IgD-negative memory B cell (primary cell): ENCODE data around the gene IRF8. TPM values are rescaled to one million over a fixed set of nuclear protein-coding genes. Genes with fewer than 3 reads are reported as not detected.
A peak's percentile ranks its signal among the peaks of the same experiment; 100 is the strongest.

Experiments used
- H3K27ac Mint-ChIP-seq, 3 donors: one replicate each; pipeline ENCODE4 v1.8.0; 2020 to 2022; ENCODE audit warnings: mild to moderate bottlenecking in 3 of 3, mixed read lengths in 3 of 3, moderate library complexity in 1 of 3
- H3K27me3 Mint-ChIP-seq: one replicate; pipeline ENCODE4 v1.8.0; 2021; ENCODE audit warnings: mixed read lengths
- H3K36me3 Mint-ChIP-seq: one replicate; pipeline ENCODE4 v1.8.0; 2020; ENCODE audit warnings: mild to moderate bottlenecking, mixed read lengths
- H3K4me1 Mint-ChIP-seq, 3 donors: one replicate each; pipeline ENCODE4 v1.8.0; 2020 to 2022; ENCODE audit warnings: mixed read lengths in 3 of 3, mild to moderate bottlenecking in 1 of 3
- H3K4me3 Mint-ChIP-seq, 4 donors: one replicate each; pipeline ENCODE4 v1.8.0; 2020 to 2022; ENCODE audit warnings: mild to moderate bottlenecking in 4 of 4, mixed read lengths in 4 of 4, moderate library complexity in 3 of 4
- H3K9me3 Mint-ChIP-seq, 3 donors: one replicate each; pipeline ENCODE4 v1.8.0; 2020 to 2021; ENCODE audit warnings: mixed read lengths in 3 of 3, mild to moderate bottlenecking in 1 of 3
- polyA plus RNA-seq: library from polyadenylated mRNA; unstranded; fragments of 300-500 nt; fragmentation: Illumina TruSeq; gene quantifications from one replicate; pipeline ENCODE4 v1.2.3, GENCODE V29; 2021

IRF8 gene
- polyA plus RNA-seq, 1 donor from 2014 or later: 718 TPM

DNA sequence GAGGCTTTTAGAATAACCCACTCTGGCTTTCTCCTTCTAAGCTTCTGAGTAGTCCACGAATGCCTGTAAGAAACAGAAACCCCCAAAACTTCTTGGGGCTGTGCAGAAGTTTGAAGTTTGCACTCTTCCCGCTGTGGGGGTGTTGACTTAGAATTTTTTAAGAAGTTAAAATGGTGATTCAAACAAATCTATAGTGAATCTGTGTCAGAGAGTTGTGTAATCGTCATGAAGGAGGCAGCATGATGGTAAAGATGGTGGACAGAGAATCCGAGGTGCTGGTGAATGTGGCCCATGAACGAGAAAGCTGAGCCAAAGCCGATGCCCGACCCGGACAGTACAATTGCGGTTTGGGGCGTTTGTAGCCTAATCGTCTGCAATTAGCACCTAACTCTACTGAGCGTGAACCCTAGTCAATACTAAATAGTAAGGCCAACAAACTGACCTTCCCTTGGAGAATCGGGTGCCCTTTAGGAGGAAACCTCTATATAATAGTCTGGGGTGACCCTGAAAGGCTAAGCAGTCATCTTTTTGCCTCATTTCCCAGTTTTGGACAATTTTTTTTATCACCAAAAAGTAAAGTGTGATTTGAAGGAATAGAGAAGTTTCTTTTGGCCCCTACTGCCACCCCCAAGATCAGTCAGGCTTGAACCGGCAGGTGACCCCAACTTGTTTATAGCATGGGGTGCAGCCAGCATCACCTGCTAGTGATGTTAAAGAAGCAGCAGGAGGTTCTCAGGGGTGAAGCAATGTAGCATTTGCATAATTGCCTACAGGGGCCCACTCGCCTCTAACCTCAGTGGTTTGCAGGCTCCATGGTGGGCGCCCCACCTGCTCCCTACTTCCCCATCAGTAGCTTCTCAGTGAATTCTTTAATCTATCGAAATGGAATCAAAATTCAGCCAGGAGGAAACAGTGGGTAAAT lies 11.2 kb downstream of the IRF8 start:
- Mint-ChIP-seq H3K4me3 (peak overlapping the region; percentile 79 to 93 (median 89)), H3K27ac (peak overlapping the region; percentile 97 to 100 (median 98)), H3K36me3 (peaks cover 27% of the 10 kb centered on the region), H3K27me3 (no peaks in the 10 kb centered on the region), H3K4me1 (peaks cover 44 to 79% (median 58%) of the 10 kb centered on the region in 3 donors), H3K9me3 (no peaks in the 10 kb centered on the region)

DNA sequence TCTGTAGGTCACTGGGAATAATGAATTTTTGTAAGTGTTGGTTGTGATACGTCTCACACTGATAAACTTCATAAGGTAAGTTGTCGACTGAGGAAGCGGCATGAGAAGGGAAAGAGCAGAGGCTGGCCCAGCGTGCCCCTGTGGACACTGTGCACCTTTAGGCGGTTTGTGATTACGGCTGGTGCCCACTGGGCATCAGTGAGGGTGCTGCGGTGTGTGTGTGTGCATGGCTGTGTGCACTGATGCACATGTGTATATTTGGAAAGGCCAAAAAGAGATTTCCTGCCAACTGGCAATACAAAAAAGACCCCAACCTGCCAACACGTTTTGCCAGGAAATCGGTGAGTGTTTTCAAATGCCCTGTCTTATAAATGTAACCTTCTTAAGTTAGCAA lies 11.9 kb downstream of the IRF8 start:
- H3K4me3 Mint-ChIP-seq: peak overlapping the region; percentile 79 to 93 (median 89)
- H3K27me3 Mint-ChIP-seq: no peaks in the 10 kb centered on the region
- peaks cover 27% of the 10 kb centered on the region for H3K36me3 Mint-ChIP-seq
- no peaks in the 10 kb centered on the region for H3K9me3 Mint-ChIP-seq
- peaks cover 45 to 74% (median 53%) of the 10 kb centered on the region in 3 donors for H3K4me1 Mint-ChIP-seq
- H3K27ac Mint-ChIP-seq: peak overlapping the region; percentile 97 to 100 (median 98)

DNA sequence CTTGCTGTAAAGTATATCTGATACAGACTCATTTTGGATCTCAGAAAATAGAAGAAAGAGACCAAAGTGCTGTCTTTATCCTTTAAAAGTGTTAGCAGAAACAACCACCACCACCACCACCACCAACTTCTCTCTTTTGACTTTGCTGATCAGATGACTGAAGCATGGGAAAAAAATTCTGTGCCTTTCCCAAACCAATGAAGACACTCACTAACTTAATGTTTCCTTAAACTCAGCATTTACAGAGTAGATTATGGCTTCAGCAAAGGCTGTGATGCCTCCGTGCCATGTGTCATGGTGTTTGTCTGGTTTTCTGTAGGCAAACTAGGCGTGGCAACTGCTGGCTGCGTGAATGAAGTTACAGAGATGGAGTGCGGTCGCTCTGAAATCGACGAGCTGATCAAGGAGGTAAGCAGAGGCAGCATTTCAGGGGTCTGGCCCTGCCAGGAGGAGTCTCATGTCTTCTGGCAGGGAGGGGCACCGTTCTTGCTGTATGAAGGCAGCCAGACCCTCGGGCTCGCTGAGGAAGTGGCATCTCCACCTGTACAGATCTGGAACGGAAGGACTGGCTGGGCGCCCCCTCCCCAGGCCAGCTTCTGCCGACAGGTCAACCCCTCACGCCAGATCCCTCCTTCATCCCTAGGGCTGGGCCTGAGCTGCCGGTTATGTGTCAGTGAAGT lies 12.4 kb downstream of the IRF8 start:
- peak overlapping the region; percentile 97 to 100 (median 98) for H3K27ac Mint-ChIP-seq
- H3K4me3 Mint-ChIP-seq: peak overlapping the region; percentile 53 to 89 (median 84)
- H3K27me3 Mint-ChIP-seq: no peaks in the 10 kb centered on the region
- peaks cover 23% of the 10 kb centered on the region for H3K36me3 Mint-ChIP-seq
- H3K4me1 Mint-ChIP-seq: peaks cover 51 to 75% (median 51%) of the 10 kb centered on the region in 3 donors
- H3K9me3 Mint-ChIP-seq: no peaks in the 10 kb centered on the region

DNA sequence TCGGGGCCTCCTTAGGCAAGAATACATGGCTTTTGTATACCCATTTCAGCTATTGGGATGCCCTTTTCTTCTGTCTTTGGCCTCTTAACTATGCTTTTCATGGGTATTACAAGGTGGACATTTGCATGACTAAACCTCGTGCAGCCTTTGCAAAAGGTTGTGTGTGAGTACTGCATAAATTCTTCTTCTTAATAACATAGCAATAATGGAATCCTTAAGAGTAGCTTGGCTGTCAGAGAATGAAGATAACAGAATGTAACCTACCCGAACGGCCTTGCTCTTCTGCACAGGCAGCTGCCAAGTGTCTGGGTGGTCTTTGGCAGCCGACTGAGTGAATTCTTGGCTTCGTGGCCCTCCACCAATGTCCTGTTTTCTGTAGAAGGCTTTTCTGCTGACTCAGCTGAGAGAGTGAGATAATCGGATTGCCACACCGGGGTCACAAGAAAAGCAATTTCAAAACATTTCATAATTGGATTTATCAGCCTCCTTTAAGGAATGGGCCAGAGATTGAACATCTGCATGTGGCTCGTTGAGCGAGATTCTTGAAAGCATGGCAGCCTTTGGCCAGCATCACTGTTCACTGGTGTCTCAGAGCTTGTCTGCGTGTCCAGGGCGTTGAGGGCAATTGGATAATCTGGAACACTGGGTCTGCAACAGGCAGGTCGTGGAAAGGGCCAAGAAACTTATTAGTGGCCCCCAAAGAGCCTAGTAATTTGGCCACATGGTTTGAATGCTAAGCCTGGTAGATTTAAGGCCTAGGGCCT lies 13.4 kb downstream of the IRF8 start:
- Mint-ChIP-seq H3K9me3 (no peaks in the 10 kb centered on the region), H3K4me1 (peaks cover 50 to 75% (median 56%) of the 10 kb centered on the region in 3 donors), H3K4me3 (peak overlapping the region in 3 of 4 donors; percentile 23 to 71 (median 67)), H3K36me3 (peaks cover 26% of the 10 kb centered on the region), H3K27ac (peak overlapping the region; percentile 63 to 100 (median 97)), H3K27me3 (no peaks in the 10 kb centered on the region)

DNA sequence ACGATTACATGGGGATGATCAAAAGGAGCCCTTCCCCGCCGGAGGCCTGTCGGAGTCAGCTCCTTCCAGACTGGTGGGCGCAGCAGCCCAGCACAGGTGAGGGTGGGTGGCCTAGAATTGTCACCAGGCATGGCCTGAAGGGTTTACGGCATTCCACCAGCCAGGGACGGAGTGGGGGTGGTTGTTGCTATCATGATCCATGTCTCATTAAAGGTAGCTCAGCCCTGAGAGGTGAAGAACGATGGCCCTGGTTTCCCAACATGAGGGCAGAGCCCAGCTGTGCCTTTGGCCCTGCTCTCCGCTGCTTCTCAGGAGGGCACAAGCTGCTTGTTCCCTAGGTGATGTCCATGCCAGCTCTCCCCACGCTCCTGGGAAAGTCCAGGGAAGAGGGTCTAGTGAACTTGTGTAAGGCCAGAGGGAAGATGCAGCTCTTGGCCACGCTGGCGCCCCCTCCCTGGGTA lies 14.2 kb downstream of the IRF8 start:
- Mint-ChIP-seq H3K27me3 (no peaks in the 10 kb centered on the region), H3K4me3 (peak overlapping the region in 3 of 4 donors; percentile 28 to 71 (median 67)), H3K4me1 (peaks cover 55 to 80% (median 61%) of the 10 kb centered on the region in 3 donors), H3K9me3 (no peaks in the 10 kb centered on the region), H3K36me3 (peaks cover 26% of the 10 kb centered on the region), H3K27ac (peak overlapping the region; percentile 63 to 100 (median 93))

DNA sequence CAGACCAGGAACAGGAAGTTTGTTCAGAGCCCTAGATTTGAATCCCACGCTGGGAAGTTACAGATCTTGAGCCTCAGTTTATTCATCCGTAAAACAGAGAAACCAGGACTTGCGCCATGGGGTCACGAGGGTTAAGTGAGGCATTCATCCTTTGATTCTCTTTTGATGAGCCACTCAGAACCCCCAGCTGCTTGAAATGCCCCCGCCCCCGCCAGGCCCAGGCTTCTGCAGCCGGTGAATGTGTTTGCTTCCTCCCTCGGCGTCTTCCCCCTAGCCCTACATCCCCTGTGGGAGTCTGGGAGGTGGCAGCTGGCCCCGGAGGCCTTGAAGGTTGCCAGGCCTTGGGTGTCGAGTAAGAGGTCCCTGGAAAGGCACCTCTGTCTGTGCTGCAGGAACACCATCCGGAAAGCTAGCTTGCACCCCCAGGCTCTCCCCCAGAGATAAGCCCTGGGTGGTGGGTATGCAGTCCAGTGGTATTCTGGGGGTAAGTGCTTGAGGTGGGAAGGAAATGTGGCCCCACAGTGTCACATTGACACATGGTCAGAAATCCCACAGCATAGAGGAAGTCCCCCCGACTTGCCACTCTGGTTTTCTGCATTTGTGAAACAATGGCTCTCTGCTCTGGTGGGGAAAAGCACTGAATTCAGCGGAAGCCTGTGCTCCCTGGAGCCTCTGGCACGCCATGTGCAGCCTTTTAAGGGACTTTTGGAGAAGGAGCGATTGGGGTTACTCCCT lies 14.9 kb downstream of the IRF8 start:
- Mint-ChIP-seq H3K4me3 (peak overlapping the region in 3 of 4 donors; percentile 45 to 67 (median 65)), H3K27ac (peak overlapping the region; percentile 87 to 100 (median 93)), H3K4me1 (peaks cover 49 to 75% (median 55%) of the 10 kb centered on the region in 3 donors), H3K36me3 (peaks cover 20% of the 10 kb centered on the region), H3K27me3 (no peaks in the 10 kb centered on the region), H3K9me3 (no peaks in the 10 kb centered on the region)

DNA sequence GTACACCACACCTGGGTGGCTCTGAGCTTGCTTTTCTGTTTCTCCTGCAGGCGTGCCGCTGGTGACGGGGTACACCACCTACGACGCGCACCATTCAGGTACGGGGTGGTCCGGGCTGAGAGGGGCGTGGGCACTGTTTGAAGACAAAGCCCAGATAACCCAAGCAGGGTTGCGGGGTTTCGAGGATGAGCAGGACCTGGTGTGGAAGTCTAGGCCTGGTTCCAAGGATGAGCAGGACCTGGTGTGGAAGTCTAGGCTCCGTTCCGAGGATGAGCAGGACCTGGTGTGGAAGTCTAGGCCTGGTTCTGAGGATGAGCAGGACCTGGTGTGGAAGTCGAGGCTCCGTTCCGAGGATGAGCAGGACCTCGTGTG lies 15.4 kb downstream of the IRF8 start:
- no peaks in the 10 kb centered on the region for H3K27me3 Mint-ChIP-seq
- H3K4me1 Mint-ChIP-seq: peaks cover 46 to 71% (median 54%) of the 10 kb centered on the region in 3 donors
- H3K36me3 Mint-ChIP-seq: peaks cover 18% of the 10 kb centered on the region
- no peaks in the 10 kb centered on the region for H3K9me3 Mint-ChIP-seq
- peak overlapping the region; percentile 87 to 100 (median 93) for H3K27ac Mint-ChIP-seq
- peak overlapping the region in 3 of 4 donors; percentile 45 to 67 (median 65) for H3K4me3 Mint-ChIP-seq

DNA sequence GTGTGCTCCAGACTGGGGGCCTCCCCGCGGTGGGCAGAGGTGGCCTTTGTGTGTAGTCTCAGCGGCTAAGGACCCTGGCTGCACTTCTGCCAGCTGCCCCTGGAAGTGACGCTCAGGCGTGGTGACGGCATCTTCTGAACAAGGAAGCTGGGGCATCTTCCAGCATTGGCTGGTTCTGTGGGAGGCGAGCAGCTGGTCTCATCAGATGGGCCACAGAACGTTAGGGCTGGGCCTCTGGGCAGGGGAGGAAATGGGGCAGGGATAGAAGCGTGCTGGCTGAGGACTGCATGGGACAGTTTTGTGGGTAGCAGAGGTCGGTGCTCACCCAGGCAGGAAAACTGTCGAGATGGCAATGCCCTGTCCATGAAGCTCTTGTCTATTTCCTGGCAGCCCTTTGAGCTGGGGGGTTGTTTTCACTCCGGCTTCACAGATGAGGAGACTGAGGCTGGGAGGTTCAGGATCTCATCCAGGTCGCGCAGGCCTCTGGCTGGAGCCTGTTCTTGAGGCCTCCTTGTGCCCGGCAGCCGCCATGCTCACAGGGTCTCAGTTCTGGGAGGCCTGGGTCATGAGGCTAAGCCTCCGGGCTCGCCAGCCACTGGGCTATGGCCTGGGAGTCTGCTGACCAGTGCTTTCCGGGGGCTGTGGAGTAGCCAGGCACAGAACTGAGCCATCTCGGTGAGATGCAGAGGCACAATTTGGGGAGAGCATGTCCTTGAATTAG lies 16.3 kb downstream of the IRF8 start:
- no peaks in the 10 kb centered on the region for H3K27me3 Mint-ChIP-seq
- H3K4me1 Mint-ChIP-seq: peaks cover 44 to 63% (median 53%) of the 10 kb centered on the region in 3 donors
- H3K36me3 Mint-ChIP-seq: peaks cover 18% of the 10 kb centered on the region
- H3K27ac Mint-ChIP-seq: peak overlapping the region; percentile 87 to 100 (median 93)
- peak overlapping the region in 3 of 4 donors; percentile 5 to 54 (median 32) for H3K4me3 Mint-ChIP-seq
- H3K9me3 Mint-ChIP-seq: no peaks in the 10 kb centered on the region

DNA sequence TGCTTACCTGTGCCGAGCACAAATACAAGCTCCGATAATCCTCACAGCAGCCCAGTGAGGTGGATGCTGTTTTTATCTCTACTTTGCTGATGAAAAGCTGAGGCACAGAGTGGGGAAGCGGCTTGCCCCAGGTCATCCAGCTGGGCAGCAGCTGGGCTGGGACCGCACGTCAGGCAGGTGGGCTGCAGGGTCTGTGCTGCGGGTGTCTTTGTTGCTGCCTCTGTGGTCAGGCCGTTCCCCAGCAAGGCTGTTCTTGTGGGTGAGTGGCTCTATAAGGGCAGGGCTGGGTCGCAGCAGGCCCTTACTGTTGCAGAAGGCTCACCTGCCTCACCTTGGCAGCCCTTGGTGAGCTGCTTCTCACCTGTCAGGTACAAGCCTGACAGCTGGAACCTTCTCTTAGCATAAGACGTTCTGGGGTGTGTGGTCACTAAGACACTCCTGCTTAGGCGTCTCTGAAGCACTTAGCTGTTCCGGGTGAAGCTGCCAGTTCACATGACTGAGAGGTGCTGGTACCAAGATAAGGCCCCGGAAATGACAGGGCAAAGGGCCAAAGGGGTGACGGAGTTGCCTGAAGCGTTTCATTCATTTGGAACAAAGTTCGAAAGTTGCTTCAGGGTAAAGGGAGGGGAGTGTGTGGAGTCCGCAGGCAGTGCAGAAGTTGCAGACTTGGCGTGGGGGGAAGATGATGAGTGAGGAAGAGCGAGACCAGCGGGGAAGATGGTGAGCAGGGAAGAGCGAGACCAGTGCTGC lies 17.4 kb downstream of the IRF8 start:
- Mint-ChIP-seq H3K36me3 (peaks cover 10% of the 10 kb centered on the region), H3K27me3 (no peaks in the 10 kb centered on the region), H3K4me1 (peaks cover 37 to 54% (median 49%) of the 10 kb centered on the region in 3 donors), H3K27ac (peak overlapping the region; percentile 87 to 100 (median 95)), H3K9me3 (no peaks in the 10 kb centered on the region), H3K4me3 (peak overlapping the region in 3 of 4 donors; percentile 32 to 85 (median 72))

DNA sequence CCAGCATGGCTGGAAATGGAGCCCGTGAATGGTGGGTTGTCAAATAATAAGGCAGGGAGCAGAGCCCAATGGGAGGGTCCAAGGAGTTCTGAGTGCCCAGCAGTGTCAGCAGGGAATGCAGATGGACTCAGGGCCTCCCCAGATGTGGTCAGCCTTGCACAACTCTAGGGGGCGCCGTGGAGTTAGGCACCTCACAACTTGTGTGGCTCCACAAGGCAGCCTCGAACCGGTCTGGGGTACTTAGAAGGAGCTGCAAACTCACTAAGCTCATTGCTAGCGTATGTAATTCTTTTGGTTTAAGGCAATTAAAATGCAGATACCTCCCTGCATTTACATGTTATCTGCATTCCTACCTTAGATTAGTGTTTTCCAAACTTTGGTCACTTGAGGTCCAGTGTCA lies 18.1 kb downstream of the IRF8 start:
- Mint-ChIP-seq H3K36me3 (peaks cover 9% of the 10 kb centered on the region), H3K27ac (peak overlapping the region; percentile 69 to 100 (median 95)), H3K9me3 (no peaks in the 10 kb centered on the region), H3K27me3 (no peaks in the 10 kb centered on the region), H3K4me3 (peak overlapping the region in 2 of 4 donors; percentile 32 to 85), H3K4me1 (peaks cover 36 to 47% (median 47%) of the 10 kb centered on the region in 3 donors)

DNA sequence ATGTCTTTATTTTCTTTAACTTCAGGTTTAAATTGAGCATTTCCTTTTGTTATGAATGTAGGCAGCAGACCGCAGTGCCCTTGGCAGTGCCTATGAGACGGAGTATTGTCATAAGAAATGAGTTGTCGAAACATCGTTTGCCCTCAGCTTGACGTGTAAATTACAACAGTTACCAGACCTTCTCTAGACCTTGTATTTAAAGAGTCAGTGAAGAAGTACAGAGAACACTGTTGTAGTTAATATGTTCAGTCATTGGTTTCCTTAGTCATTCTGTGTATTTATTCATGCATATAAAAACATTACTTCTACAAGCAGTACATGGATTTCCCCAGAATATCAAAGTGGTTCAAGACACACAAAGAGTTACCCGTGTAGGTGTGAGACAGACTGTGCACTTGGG lies 19.0 kb downstream of the IRF8 start:
- peaks cover 30 to 42% (median 40%) of the 10 kb centered on the region in 3 donors for H3K4me1 Mint-ChIP-seq
- peaks cover 9% of the 10 kb centered on the region for H3K36me3 Mint-ChIP-seq
- H3K27ac Mint-ChIP-seq: peak overlapping the region; percentile 53 to 100 (median 66)
- H3K4me3 Mint-ChIP-seq: peak overlapping the region; percentile 5 to 60 (median 18)
- no peaks in the 10 kb centered on the region for H3K9me3 Mint-ChIP-seq
- no peaks in the 10 kb centered on the region for H3K27me3 Mint-ChIP-seq

DNA sequence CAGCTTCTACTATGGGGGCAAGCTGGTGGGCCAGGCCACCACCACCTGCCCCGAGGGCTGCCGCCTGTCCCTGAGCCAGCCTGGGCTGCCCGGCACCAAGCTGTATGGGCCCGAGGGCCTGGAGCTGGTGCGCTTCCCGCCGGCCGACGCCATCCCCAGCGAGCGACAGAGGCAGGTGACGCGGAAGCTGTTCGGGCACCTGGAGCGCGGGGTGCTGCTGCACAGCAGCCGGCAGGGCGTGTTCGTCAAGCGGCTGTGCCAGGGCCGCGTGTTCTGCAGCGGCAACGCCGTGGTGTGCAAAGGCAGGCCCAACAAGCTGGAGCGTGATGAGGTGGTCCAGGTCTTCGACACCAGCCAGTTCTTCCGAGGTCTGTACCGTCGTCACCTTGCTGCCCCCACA lies 19.5 kb downstream of the IRF8 start:
- Mint-ChIP-seq H3K36me3 (peaks cover 9% of the 10 kb centered on the region), H3K27ac (peak overlapping the region; percentile 53 to 100 (median 66)), H3K9me3 (no peaks in the 10 kb centered on the region), H3K27me3 (no peaks in the 10 kb centered on the region), H3K4me3 (no peak overlapping the region), H3K4me1 (peaks cover 30 to 42% (median 35%) of the 10 kb centered on the region in 3 donors)
